GM23338 (cell line): ENCODE data around the gene HSDL2. TPM values are rescaled to one million over a fixed set of nuclear protein-coding genes. Genes with fewer than 3 reads are reported as not detected.

Experiments used
- ATAC-seq: fragments of 200-7000 bp; cut with Tn5 transposase; 3 replicates; pipeline ENCODE4 v1.9.1; 2020
- DNase-seq: peaks from one replicate; pipeline ENCODE4 v3.0.0-alpha.2; 2015; ENCODE audit warnings: low spot score
- H2AFZ ChIP-seq: fragments of 200-600 bp; sonication (generic); 2 replicates; pipeline ENCODE4 v1.8.0; 2016; ENCODE audit warnings: antibody characterized with exemption, mild to moderate bottlenecking, moderate library complexity
- H3F3A ChIP-seq: fragments of 200-600 bp; sonication (generic); replicated peaks from 2 replicates; pipeline ENCODE4 v1.8.0; 2017; ENCODE audit warnings: antibody characterized with exemption, mixed run types, low read depth
- H3K27ac ChIP-seq: fragments of 200-600 bp; sonication (generic); 2 replicates; pipeline ENCODE4 v1.6.1; 2016; ENCODE audit warnings: low read depth
- H3K27me3 ChIP-seq: fragments of 200-600 bp; sonication (generic); 2 replicates; pipeline ENCODE4 v1.8.0; 2016; ENCODE audit warnings: mild to moderate bottlenecking, mixed run types, moderate library complexity; ENCODE audit not compliant: insufficient read depth
- H3K36me3 ChIP-seq: fragments of 200-600 bp; sonication (generic); 2 replicates; pipeline ENCODE4 v1.8.0; 2016; ENCODE audit warnings: mild to moderate bottlenecking; ENCODE audit not compliant: insufficient read depth
- H3K4me1 ChIP-seq: fragments of 200-600 bp; sonication (generic); 2 replicates; pipeline ENCODE4 v1.8.0; 2016; ENCODE audit warnings: mild to moderate bottlenecking, moderate library complexity; ENCODE audit not compliant: insufficient read depth
- H3K4me2 ChIP-seq: fragments of 200-600 bp; sonication (generic); 2 replicates; pipeline ENCODE4 v1.7.1; 2017; ENCODE audit warnings: mixed run types
- H3K4me3 ChIP-seq: fragments of 200-600 bp; sonication (generic); 2 replicates; pipeline ENCODE4 v1.6.1; 2016; ENCODE audit warnings: mixed run types
- H3K79me2 ChIP-seq: fragments of 200-600 bp; sonication (generic); replicated peaks from 2 replicates; pipeline ENCODE4 v1.8.0; 2017; ENCODE audit warnings: mild to moderate bottlenecking; ENCODE audit not compliant: insufficient read depth
- H3K9me2 ChIP-seq: fragments of 200-600 bp; sonication (generic); 2 replicates; pipeline ENCODE4 v1.8.0; 2017; ENCODE audit not compliant: insufficient read depth
- H4K20me1 ChIP-seq: fragments of 200-600 bp; sonication (generic); replicated peaks from 2 replicates; pipeline ENCODE4 v1.8.0; 2017; ENCODE audit warnings: mild to moderate bottlenecking; ENCODE audit not compliant: insufficient read depth
- H3K27ac Mint-ChIP-seq: 2 replicates; pipeline ENCODE4 v1.8.0; 2020; ENCODE audit warnings: inconsistent platforms, mild to moderate bottlenecking, moderate library complexity, mixed read lengths
- H3K27me3 Mint-ChIP-seq: 3 replicates; pipeline ENCODE4 v1.8.0; 2022; ENCODE audit warnings: low read depth, mild to moderate bottlenecking, moderate library complexity, mixed read lengths, inconsistent platforms; ENCODE audit not compliant: insufficient read depth, poor library complexity
- H3K36me3 Mint-ChIP-seq: 3 replicates; pipeline ENCODE4 v1.8.0; 2021; ENCODE audit warnings: low read depth, mild to moderate bottlenecking, inconsistent platforms, moderate library complexity, mixed read lengths
- H3K4me1 Mint-ChIP-seq: 3 replicates; pipeline ENCODE4 v1.8.0; 2020; ENCODE audit warnings: mild to moderate bottlenecking, inconsistent platforms, mixed read lengths
- H3K4me3 Mint-ChIP-seq: 3 replicates; pipeline ENCODE4 v1.8.0; 2021; ENCODE audit warnings: moderate library complexity, mild to moderate bottlenecking, inconsistent platforms, mixed read lengths
- H3K9me3 Mint-ChIP-seq: 3 replicates; pipeline ENCODE4 v1.8.0; 2020; ENCODE audit warnings: moderate library complexity, mild to moderate bottlenecking, inconsistent platforms, mixed read lengths
- CREB1 ChIP-seq: fragments of 250-450 bp; sonication (Bioruptor Pico); IDR thresholded peaks from 2 replicates; pipeline ENCODE4 v1.5.0; 2020; ENCODE audit warnings: low read depth, mild to moderate bottlenecking, moderate library complexity
- EZH2 ChIP-seq: fragments of 200-600 bp; sonication (generic); IDR thresholded peaks from one replicate; pipeline ENCODE4 v1.8.0; 2017; ENCODE audit warnings: antibody characterized with exemption, mild to moderate bottlenecking, low read depth; ENCODE audit not compliant: unreplicated experiment
- EZH2phosphoT487 ChIP-seq: fragments of 200-600 bp; sonication (generic); IDR thresholded peaks from one replicate; pipeline ENCODE4 v1.8.1; 2018; ENCODE audit warnings: antibody characterized with exemption; ENCODE audit not compliant: unreplicated experiment
- JUNB ChIP-seq: IDR thresholded peaks from one replicate; pipeline ENCODE4 v1.6.1; 2016; ENCODE audit warnings: antibody characterized with exemption; ENCODE audit not compliant: unreplicated experiment
- NANOG ChIP-seq: IDR thresholded peaks from 2 replicates; pipeline ENCODE4 v1.6.1; 2016; ENCODE audit warnings: antibody characterized with exemption, borderline replicate concordance
- POLR2AphosphoS5 ChIP-seq: IDR thresholded peaks from 2 replicates; pipeline ENCODE4 v1.6.1; 2016; ENCODE audit warnings: antibody characterized with exemption, low read depth
- STAT1 ChIP-seq: IDR thresholded peaks from one replicate; pipeline ENCODE4 v1.6.1; 2016; ENCODE audit warnings: antibody characterized with exemption; ENCODE audit not compliant: unreplicated experiment
- ZNF114 ChIP-seq: fragments of 250-450 bp; sonication (Bioruptor Pico); IDR thresholded peaks from 2 replicates; pipeline ENCODE4 v1.5.0; 2020; ENCODE audit warnings: mild to moderate bottlenecking, moderate library complexity
- ZNF331 ChIP-seq: fragments of 250-450 bp; sonication (Bioruptor Pico); IDR thresholded peaks from 2 replicates; pipeline ENCODE4 v1.5.0; 2020; ENCODE audit warnings: low read depth, mild to moderate bottlenecking, moderate library complexity
- polyA plus RNA-seq: library from polyadenylated mRNA; unstranded; fragments of >200 nt; fragmentation: Nextera tagmentation; extraction: Ambion mirVana; gene quantifications from 2 replicates; pipeline ENCODE4 v1.2.1, GENCODE V29; 2016
- total RNA-seq: library from RNA; depleted of rRNA; stranded (reverse); fragments of >200 nt; shearing (Covaris generic); gene quantifications from 2 replicates; pipeline ENCODE4 v1.2.3, GENCODE V29; 2014
- TF ChIP-seq, protein P1 (sequence below): IDR thresholded peaks from 2 replicates; pipeline ENCODE4 v1.6.1; 2016; ENCODE audit warnings: antibody characterized with exemption
- TF ChIP-seq, protein P2 (sequence below): fragments of 250-450 bp; sonication (Bioruptor Pico); IDR thresholded peaks from 2 replicates; pipeline ENCODE4 v1.5.0; 2020; ENCODE audit warnings: mild to moderate bottlenecking, moderate library complexity
- TF ChIP-seq, protein P3 (sequence below), 2 experiments: fragments of 200-600 bp in 1 of 2; sonication (generic) in 1 of 2; conservative IDR thresholded peaks; 2 replicates each; pipeline versions ENCODE4 v1.5.1 to v1.6.1; 2016 to 2017; ENCODE audit warnings: antibody characterized with exemption in 2 of 2, low read depth in 2 of 2, mild to moderate bottlenecking in 2 of 2, moderate library complexity in 1 of 2
- TF ChIP-seq, protein P4 (sequence below): IDR thresholded peaks from one replicate; pipeline ENCODE4 v1.6.1; 2018; ENCODE audit warnings: antibody characterized with exemption; ENCODE audit not compliant: unreplicated experiment

The HSDL2 gene
- total and polyA plus RNA-seq, 2 experiments from 2014 or later: 11.4 to 15.3 TPM

DNA sequence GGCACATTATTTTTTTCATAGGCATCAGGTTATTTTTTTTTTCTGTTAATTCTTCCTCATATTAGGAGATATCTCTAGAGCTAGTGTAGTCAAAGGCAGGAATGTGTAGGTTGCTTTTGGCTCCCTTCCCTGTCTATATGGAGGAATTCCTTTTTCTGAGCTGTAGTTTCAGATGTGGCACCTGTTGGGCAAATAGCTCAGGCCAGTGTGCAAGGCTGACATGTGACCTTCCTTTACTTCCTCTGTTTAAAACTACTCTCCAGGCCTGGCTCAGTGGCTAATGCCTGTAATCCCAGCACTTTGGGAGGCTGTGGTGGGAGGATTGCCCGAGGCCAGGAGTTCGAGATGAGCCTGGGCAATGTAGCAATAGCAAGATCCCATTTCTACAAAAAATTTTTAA is 66.2 kb downstream of the HSDL2 start:
- Histone ChIP-seq H3K36me3 (no peaks in the 10 kb centered on the region), H3K27ac (no peak overlapping the region), H3K27me3 (no peaks in the 10 kb centered on the region), H3K4me1 (no peaks in the 10 kb centered on the region), H3K9me2 (no peaks in the 10 kb centered on the region), H3F3A (no peaks in the 10 kb centered on the region), H3K4me2 (no peak overlapping the region), H4K20me1 (no peaks in the 10 kb centered on the region), H3K4me3 (no peak overlapping the region), H2AFZ (no peak overlapping the region), H3K79me2 (no peaks in the 10 kb centered on the region)
- Mint-ChIP-seq H3K4me1 (no peaks in the 10 kb centered on the region), H3K27me3 (no peaks in the 10 kb centered on the region), H3K9me3 (no peaks in the 10 kb centered on the region), H3K4me3 (no peak overlapping the region), H3K36me3 (no peaks in the 10 kb centered on the region), H3K27ac (no peak overlapping the region)
- TF ChIP-seq, protein P1, sequence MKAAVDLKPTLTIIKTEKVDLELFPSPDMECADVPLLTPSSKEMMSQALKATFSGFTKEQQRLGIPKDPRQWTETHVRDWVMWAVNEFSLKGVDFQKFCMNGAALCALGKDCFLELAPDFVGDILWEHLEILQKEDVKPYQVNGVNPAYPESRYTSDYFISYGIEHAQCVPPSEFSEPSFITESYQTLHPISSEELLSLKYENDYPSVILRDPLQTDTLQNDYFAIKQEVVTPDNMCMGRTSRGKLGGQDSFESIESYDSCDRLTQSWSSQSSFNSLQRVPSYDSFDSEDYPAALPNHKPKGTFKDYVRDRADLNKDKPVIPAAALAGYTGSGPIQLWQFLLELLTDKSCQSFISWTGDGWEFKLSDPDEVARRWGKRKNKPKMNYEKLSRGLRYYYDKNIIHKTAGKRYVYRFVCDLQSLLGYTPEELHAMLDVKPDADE: no peak
- TF ChIP-seq NANOG (no peak), CREB1 (no peak), JUNB (no peak), EZH2phosphoT487 (no peak), STAT1 (no peak), EZH2 (no peak), POLR2AphosphoS5 (no peak), ZNF331 (CRISPR knock-in tag) (no peak), ZNF114 (no peak)
- TF ChIP-seq, protein P2, sequence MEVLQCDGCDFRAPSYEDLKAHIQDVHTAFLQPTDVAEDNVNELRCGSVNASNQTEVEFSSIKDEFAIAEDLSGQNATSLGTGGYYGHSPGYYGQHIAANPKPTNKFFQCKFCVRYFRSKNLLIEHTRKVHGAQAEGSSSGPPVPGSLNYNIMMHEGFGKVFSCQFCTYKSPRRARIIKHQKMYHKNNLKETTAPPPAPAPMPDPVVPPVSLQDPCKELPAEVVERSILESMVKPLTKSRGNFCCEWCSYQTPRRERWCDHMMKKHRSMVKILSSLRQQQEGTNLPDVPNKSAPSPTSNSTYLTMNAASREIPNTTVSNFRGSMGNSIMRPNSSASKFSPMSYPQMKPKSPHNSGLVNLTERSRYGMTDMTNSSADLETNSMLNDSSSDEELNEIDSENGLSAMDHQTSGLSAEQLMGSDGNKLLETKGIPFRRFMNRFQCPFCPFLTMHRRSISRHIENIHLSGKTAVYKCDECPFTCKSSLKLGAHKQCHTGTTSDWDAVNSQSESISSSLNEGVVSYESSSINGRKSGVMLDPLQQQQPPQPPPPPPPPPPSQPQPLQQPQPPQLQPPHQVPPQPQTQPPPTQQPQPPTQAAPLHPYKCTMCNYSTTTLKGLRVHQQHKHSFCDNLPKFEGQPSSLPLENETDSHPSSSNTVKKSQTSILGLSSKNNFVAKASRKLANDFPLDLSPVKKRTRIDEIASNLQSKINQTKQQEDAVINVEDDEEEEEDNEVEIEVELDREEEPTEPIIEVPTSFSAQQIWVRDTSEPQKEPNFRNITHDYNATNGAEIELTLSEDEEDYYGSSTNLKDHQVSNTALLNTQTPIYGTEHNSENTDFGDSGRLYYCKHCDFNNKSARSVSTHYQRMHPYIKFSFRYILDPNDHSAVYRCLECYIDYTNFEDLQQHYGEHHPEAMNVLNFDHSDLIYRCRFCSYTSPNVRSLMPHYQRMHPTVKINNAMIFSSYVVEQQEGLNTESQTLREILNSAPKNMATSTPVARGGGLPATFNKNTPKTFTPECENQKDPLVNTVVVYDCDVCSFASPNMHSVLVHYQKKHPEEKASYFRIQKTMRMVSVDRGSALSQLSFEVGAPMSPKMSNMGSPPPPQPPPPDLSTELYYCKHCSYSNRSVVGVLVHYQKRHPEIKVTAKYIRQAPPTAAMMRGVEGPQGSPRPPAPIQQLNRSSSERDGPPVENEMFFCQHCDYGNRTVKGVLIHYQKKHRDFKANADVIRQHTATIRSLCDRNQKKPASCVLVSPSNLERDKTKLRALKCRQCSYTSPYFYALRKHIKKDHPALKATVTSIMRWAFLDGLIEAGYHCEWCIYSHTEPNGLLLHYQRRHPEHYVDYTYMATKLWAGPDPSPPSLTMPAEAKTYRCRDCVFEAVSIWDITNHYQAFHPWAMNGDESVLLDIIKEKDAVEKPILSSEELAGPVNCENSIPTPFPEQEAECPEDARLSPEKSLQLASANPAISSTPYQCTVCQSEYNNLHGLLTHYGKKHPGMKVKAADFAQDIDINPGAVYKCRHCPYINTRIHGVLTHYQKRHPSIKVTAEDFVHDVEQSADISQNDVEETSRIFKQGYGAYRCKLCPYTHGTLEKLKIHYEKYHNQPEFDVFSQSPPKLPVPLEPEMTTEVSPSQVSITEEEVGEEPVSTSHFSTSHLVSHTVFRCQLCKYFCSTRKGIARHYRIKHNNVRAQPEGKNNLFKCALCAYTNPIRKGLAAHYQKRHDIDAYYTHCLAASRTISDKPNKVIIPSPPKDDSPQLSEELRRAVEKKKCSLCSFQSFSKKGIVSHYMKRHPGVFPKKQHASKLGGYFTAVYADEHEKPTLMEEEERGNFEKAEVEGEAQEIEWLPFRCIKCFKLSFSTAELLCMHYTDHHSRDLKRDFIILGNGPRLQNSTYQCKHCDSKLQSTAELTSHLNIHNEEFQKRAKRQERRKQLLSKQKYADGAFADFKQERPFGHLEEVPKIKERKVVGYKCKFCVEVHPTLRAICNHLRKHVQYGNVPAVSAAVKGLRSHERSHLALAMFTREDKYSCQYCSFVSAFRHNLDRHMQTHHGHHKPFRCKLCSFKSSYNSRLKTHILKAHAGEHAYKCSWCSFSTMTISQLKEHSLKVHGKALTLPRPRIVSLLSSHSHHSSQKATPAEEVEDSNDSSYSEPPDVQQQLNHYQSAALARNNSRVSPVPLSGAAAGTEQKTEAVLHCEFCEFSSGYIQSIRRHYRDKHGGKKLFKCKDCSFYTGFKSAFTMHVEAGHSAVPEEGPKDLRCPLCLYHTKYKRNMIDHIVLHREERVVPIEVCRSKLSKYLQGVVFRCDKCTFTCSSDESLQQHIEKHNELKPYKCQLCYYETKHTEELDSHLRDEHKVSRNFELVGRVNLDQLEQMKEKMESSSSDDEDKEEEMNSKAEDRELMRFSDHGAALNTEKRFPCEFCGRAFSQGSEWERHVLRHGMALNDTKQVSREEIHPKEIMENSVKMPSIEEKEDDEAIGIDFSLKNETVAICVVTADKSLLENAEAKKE (CRISPR knock-in tag): no peak
- TF ChIP-seq, protein P3, sequence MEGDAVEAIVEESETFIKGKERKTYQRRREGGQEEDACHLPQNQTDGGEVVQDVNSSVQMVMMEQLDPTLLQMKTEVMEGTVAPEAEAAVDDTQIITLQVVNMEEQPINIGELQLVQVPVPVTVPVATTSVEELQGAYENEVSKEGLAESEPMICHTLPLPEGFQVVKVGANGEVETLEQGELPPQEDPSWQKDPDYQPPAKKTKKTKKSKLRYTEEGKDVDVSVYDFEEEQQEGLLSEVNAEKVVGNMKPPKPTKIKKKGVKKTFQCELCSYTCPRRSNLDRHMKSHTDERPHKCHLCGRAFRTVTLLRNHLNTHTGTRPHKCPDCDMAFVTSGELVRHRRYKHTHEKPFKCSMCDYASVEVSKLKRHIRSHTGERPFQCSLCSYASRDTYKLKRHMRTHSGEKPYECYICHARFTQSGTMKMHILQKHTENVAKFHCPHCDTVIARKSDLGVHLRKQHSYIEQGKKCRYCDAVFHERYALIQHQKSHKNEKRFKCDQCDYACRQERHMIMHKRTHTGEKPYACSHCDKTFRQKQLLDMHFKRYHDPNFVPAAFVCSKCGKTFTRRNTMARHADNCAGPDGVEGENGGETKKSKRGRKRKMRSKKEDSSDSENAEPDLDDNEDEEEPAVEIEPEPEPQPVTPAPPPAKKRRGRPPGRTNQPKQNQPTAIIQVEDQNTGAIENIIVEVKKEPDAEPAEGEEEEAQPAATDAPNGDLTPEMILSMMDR (conservative IDR thresholded peaks at IDR 0.05; ENCODE audit: low read depth in 2 of 2): no peak
- TF ChIP-seq, protein P4, sequence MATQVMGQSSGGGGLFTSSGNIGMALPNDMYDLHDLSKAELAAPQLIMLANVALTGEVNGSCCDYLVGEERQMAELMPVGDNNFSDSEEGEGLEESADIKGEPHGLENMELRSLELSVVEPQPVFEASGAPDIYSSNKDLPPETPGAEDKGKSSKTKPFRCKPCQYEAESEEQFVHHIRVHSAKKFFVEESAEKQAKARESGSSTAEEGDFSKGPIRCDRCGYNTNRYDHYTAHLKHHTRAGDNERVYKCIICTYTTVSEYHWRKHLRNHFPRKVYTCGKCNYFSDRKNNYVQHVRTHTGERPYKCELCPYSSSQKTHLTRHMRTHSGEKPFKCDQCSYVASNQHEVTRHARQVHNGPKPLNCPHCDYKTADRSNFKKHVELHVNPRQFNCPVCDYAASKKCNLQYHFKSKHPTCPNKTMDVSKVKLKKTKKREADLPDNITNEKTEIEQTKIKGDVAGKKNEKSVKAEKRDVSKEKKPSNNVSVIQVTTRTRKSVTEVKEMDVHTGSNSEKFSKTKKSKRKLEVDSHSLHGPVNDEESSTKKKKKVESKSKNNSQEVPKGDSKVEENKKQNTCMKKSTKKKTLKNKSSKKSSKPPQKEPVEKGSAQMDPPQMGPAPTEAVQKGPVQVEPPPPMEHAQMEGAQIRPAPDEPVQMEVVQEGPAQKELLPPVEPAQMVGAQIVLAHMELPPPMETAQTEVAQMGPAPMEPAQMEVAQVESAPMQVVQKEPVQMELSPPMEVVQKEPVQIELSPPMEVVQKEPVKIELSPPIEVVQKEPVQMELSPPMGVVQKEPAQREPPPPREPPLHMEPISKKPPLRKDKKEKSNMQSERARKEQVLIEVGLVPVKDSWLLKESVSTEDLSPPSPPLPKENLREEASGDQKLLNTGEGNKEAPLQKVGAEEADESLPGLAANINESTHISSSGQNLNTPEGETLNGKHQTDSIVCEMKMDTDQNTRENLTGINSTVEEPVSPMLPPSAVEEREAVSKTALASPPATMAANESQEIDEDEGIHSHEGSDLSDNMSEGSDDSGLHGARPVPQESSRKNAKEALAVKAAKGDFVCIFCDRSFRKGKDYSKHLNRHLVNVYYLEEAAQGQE: no peak
- ATAC-seq (no peak), DNase-seq (no peak)
